Smooth muscle cell (in vitro differentiated cells): Measurements from ENCODE around the gene MUC6. TPM values are rescaled to one million over a fixed set of nuclear protein-coding genes. Genes with fewer than 3 reads are reported as not detected.

Source experiments
- DNase-seq: peaks from one replicate; lab custom pipeline; 2025; ENCODE audit not compliant: unreplicated experiment; lab: John Stamatoyannopoulos, UW
- H2AFZ ChIP-seq: fragments of 200-600 bp; sonication (generic); 2 replicates; pipeline ENCODE4 v1.6.0; 2016; ENCODE audit warnings: antibody characterized with exemption, low read depth, mild to moderate bottlenecking
- H3F3A ChIP-seq: fragments of 200-600 bp; sonication (generic); 2 replicates; pipeline ENCODE4 v1.6.0; 2017; ENCODE audit warnings: antibody characterized with exemption, low read depth
- H3K27ac ChIP-seq: fragments of 200-600 bp; sonication (generic); 2 replicates; pipeline ENCODE4 v1.5.1; 2016; ENCODE audit warnings: low read depth, mild to moderate bottlenecking
- H3K27me3 ChIP-seq: fragments of 200-600 bp; sonication (generic); 2 replicates; pipeline ENCODE4 v1.6.1; 2016; ENCODE audit warnings: low read depth, mild to moderate bottlenecking
- H3K36me3 ChIP-seq: fragments of 200-600 bp; sonication (generic); 2 replicates; pipeline ENCODE4 v1.5.1; 2016; ENCODE audit warnings: low read depth
- H3K4me1 ChIP-seq: fragments of 200-600 bp; sonication (generic); 2 replicates; pipeline ENCODE4 v1.5.1; 2016; ENCODE audit warnings: low read depth
- H3K4me2 ChIP-seq: fragments of 200-600 bp; sonication (generic); 2 replicates; pipeline ENCODE4 v1.6.0; 2016; ENCODE audit warnings: mild to moderate bottlenecking
- H3K4me3 ChIP-seq: fragments of 200-600 bp; sonication (generic); 2 replicates; pipeline ENCODE4 v1.5.1; 2016; ENCODE audit warnings: mild to moderate bottlenecking
- H3K79me2 ChIP-seq: fragments of 200-600 bp; sonication (generic); 2 replicates; pipeline ENCODE4 v1.6.0; 2016; ENCODE audit warnings: low read depth, mild to moderate bottlenecking
- H3K9ac ChIP-seq: fragments of 200-600 bp; sonication (generic); 2 replicates; pipeline ENCODE4 v1.6.0; 2016; ENCODE audit warnings: low read depth
- H3K9me3 ChIP-seq: fragments of 200-600 bp; sonication (generic); replicated peaks from 2 replicates; pipeline ENCODE4 v1.5.1; 2016; ENCODE audit warnings: low read depth
- H4K20me1 ChIP-seq: fragments of 200-600 bp; sonication (generic); 2 replicates; pipeline ENCODE4 v1.6.0; 2016; ENCODE audit warnings: low read depth
- CTCF ChIP-seq: fragments of 200-600 bp; sonication (generic); IDR thresholded peaks from 2 replicates; pipeline ENCODE4 v1.5.1; 2017; ENCODE audit warnings: borderline replicate concordance, mild to moderate bottlenecking, antibody characterized with exemption; ENCODE audit not compliant: insufficient read depth, poor library complexity, severe bottlenecking
- WGBS: methylation state at CpG from one replicate; pipeline ENCODE4 v1.1.7; 2016; ENCODE audit warnings: low lambda C conversion rate; 5-methylcytosine and 5-hydroxymethylcytosine counted together
- polyA plus RNA-seq: library from polyadenylated mRNA; unstranded; fragments of >200 nt; fragmentation: Nextera tagmentation; extraction: Ambion mirVana; gene quantifications from 2 replicates; pipeline ENCODE4 v1.2.1, GENCODE V29; 2016
- total RNA-seq: library from RNA; depleted of rRNA; stranded (reverse); fragments of >200 nt; gene quantifications from 2 replicates; pipeline ENCODE4 v1.2.3, GENCODE V29; 2014

MUC6 gene
- total and polyA plus RNA-seq, 2 experiments from 2014 or later, result not detected

- no peaks in the 10 kb centered on the region for H3K27me3 ChIP-seq
- H3K4me3 ChIP-seq, result no peak overlapping the region
- no peaks in the 10 kb centered on the region for H3K4me1 ChIP-seq
- H3F3A ChIP-seq, result no peaks in the 10 kb centered on the region
- H3K79me2 ChIP-seq, result peaks cover 49% of the 10 kb centered on the region
- H4K20me1 ChIP-seq, result peaks cover 65% of the 10 kb centered on the region
- H3K9me3 ChIP-seq, result no peaks in the 10 kb centered on the region
- H3K36me3 ChIP-seq, result no peaks in the 10 kb centered on the region
- no peak overlapping the region for H3K4me2 ChIP-seq
- no peak overlapping the region for H3K9ac ChIP-seq
- no peak overlapping the region for H3K27ac ChIP-seq
- 97% methylated on average over 7 of the region's 7 CpGs for WGBS
- H2AFZ ChIP-seq, result no peak overlapping the region
- no peak for DNase-seq
- TF ChIP-seq CTCF, result no peak
These were observed 72.7 kb downstream of the MUC6 start for GRCh38 chr11:963852-964251.

Other genes with a start within 250 kb of the MUC6 start
- gene CEND1, start 246.6 kb downstream of the MUC6 start, total RNA-seq, result not detected in 2 replicates
- gene CEND1, start 246.6 kb downstream of the MUC6 start, polyA plus RNA-seq, result 0.13 and 0.38 TPM in 2 replicates
- 6.9 and 7.0 TPM in 2 replicates for gene SLC25A22, start 238.4 kb downstream of the MUC6 start, total RNA-seq
- 19.5 and 25.2 TPM in 2 replicates for gene SLC25A22, start 238.4 kb downstream of the MUC6 start, polyA plus RNA-seq
- gene PIDD1, start 231.5 kb downstream of the MUC6 start, total RNA-seq, result 8.7 and 11.8 TPM in 2 replicates
- gene PIDD1, start 231.5 kb downstream of the MUC6 start, polyA plus RNA-seq, result 22.3 and 44.9 TPM in 2 replicates
- gene RPLP2, start 226.8 kb downstream of the MUC6 start, total RNA-seq, result 472 and 511 TPM in 2 replicates
- gene RPLP2, start 226.8 kb downstream of the MUC6 start, polyA plus RNA-seq, result 622 and 701 TPM in 2 replicates
- gene PNPLA2, start 217.8 kb downstream of the MUC6 start, total RNA-seq, result 12.4 and 14.8 TPM in 2 replicates
- gene PNPLA2, start 217.8 kb downstream of the MUC6 start, polyA plus RNA-seq, result 26.4 and 33.8 TPM in 2 replicates
- gene CRACR2B, start 208.8 kb downstream of the MUC6 start, total RNA-seq, result 0.36 and 2.5 TPM in 2 replicates
- gene CRACR2B, start 208.8 kb downstream of the MUC6 start, polyA plus RNA-seq, result 0.10 and 10.5 TPM in 2 replicates
- gene CD151, start 203.8 kb downstream of the MUC6 start, total RNA-seq, result 214 and 256 TPM in 2 replicates
- gene CD151, start 203.8 kb downstream of the MUC6 start, polyA plus RNA-seq, result 391 and 469 TPM in 2 replicates
- gene POLR2L, start 194.2 kb downstream of the MUC6 start, total RNA-seq, result 38.0 and 51.4 TPM in 2 replicates
- gene POLR2L, start 194.2 kb downstream of the MUC6 start, polyA plus RNA-seq, result 380 and 446 TPM in 2 replicates
- 50.2 and 68.2 TPM in 2 replicates for gene TSPAN4, start 193.9 kb downstream of the MUC6 start, total RNA-seq
- gene TSPAN4, start 193.9 kb downstream of the MUC6 start, polyA plus RNA-seq, result 153 and 179 TPM in 2 replicates
- gene CHID1, start 125.9 kb downstream of the MUC6 start, total RNA-seq, result 54.3 and 76.5 TPM in 2 replicates
- 171 and 181 TPM in 2 replicates for gene CHID1, start 125.9 kb downstream of the MUC6 start, polyA plus RNA-seq
- 32.2 and 35.8 TPM in 2 replicates for gene AP2A2, start 110.8 kb downstream of the MUC6 start, total RNA-seq
- 25.1 and 31.8 TPM in 2 replicates for gene AP2A2, start 110.8 kb downstream of the MUC6 start, polyA plus RNA-seq
- not detected in 2 replicates for gene MUC2, start 38.2 kb upstream of the MUC6 start, total RNA-seq
- gene MUC2, start 38.2 kb upstream of the MUC6 start, polyA plus RNA-seq, result 0.05 TPM in 1 of 2 replicates, not detected in the other
- gene MUC5AC, start 121.2 kb upstream of the MUC6 start, total RNA-seq, result not detected in 2 replicates
- gene MUC5AC, start 121.2 kb upstream of the MUC6 start, polyA plus RNA-seq, result not detected in 2 replicates
- not detected in 2 replicates for gene MUC5B, start 186.3 kb upstream of the MUC6 start, total RNA-seq
- 0.15 TPM in 1 of 2 replicates, not detected in the other for gene MUC5B, start 186.3 kb upstream of the MUC6 start, polyA plus RNA-seq